Measurements from ENCODE around the gene TAS2R31.

DNA sequence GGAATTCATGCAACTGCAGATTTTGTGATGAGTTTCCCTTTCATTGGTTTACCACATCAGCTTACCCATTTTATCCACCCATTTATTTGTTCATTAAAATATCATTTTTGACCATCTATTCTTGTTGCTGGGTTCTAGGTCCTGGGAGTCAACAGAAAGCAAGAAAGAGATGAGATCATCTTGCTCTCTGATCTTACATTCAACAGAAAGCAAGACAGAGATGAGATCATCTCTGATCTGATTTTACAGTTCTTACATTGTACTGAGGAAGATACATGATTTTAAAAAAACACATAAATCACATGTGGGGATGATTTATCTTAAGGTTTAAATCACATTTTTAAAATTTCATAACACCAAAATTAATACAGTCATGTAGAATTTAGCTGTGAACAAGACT, 28.6 kb upstream of the TAS2R31 start:
- TF ChIP-seq EZH2 (IDR thresholded peaks at IDR 0.05; ENCODE audit: insufficient read depth, poor library complexity, severe bottlenecking) (no peak), EZH2phosphoT487 (IDR thresholded peaks at IDR 0.05; ENCODE audit: insufficient read depth, low read depth) (no peak)

Measured in GM23248 (cell line).